Caco-2 (cell line): ENCODE data around the gene ABHD5. TPM values are rescaled to one million over a fixed set of nuclear protein-coding genes. Genes with fewer than 3 reads are reported as not detected.
"Not testable (repeated sequence)": the region's sequence is repeated elsewhere in the genome, so short reads cannot be mapped to it uniquely, and the experiment has no call there.

Experiments
- BruUV-seq: library from RNA; stranded (reverse); fragments of 400-500 nt; replicated peaks from 2 replicates; lab custom pipeline; 2021; lab: Mats Ljungman, UMichigan
- CTCF ChIA-PET: fragments of 300-600 bp; sonication (Branson Sonifier 250); formaldehyde crosslinking; loops from one replicate; lab custom pipeline; 2022; ENCODE audit warnings: antibody characterized with exemption; lab: Charles Lee
- POLR2A ChIA-PET: fragments of 300-600 bp; sonication (Branson Sonifier 250); formaldehyde crosslinking; loops from one replicate; lab custom pipeline; 2022; ENCODE audit warnings: antibody characterized with exemption; lab: Charles Lee
- DNase-seq, 2 experiments: peaks; one replicate each; pipeline versions ENCODE4 v3.0.0 to v3.0.0-alpha.2; 2020 to 2022
- H3K27me3 ChIP-seq: replicated peaks from 2 replicates; pipeline ENCODE4 v1.6.0; 2011; ENCODE audit warnings: low read length; ENCODE audit not compliant: control insufficient read depth, insufficient read depth
- H3K36me3 ChIP-seq: 2 replicates; pipeline ENCODE4 v1.5.1; 2011; ENCODE audit warnings: low read length; ENCODE audit not compliant: control insufficient read depth, insufficient read depth
- H3K4me1 ChIP-seq: fragments of 250-450 bp; sonication (Bioruptor Pico); 2 replicates; pipeline ENCODE4 v1.5.1; 2020; ENCODE audit warnings: mild to moderate bottlenecking
- H3K4me3 ChIP-seq: 2 replicates; pipeline ENCODE4 v1.5.1; 2011; ENCODE audit warnings: low read depth, mild to moderate bottlenecking, control low read depth, low read length
- H3K9me3 ChIP-seq: fragments of 250-450 bp; sonication (Bioruptor Pico); 2 replicates; pipeline ENCODE4 v1.5.1; 2020; ENCODE audit warnings: mild to moderate bottlenecking, moderate library complexity
- H3K27ac Mint-ChIP-seq: one replicate; pipeline ENCODE4 v1.8.0; 2022; ENCODE audit warnings: mixed read lengths; ENCODE audit not compliant: unreplicated experiment
- H3K27me3 Mint-ChIP-seq: one replicate; pipeline ENCODE4 v1.8.0; 2022; ENCODE audit warnings: mixed read lengths; ENCODE audit not compliant: insufficient read depth, unreplicated experiment
- H3K36me3 Mint-ChIP-seq: one replicate; pipeline ENCODE4 v1.8.0; 2022; ENCODE audit warnings: mild to moderate bottlenecking, mixed read lengths; ENCODE audit not compliant: insufficient read depth, unreplicated experiment
- H3K4me1 Mint-ChIP-seq: one replicate; pipeline ENCODE4 v1.8.0; 2022; ENCODE audit warnings: low read depth, mixed read lengths; ENCODE audit not compliant: unreplicated experiment
- H3K4me3 Mint-ChIP-seq: one replicate; pipeline ENCODE4 v1.8.0; 2022; ENCODE audit warnings: mild to moderate bottlenecking, moderate library complexity, mixed read lengths; ENCODE audit not compliant: unreplicated experiment
- H3K9me3 Mint-ChIP-seq: one replicate; pipeline ENCODE4 v1.8.0; 2022; ENCODE audit warnings: mixed read lengths; ENCODE audit not compliant: unreplicated experiment
- intact Hi-C: fragments of 100-400 bp; cut with micrococcal nuclease; formaldehyde crosslinking; loops from one replicate; pipeline ENCODE4 v1.10.0; 2022; ENCODE audit not compliant: unreplicated experiment
- total RNA-seq: library from RNA; stranded (reverse); gene quantifications from 2 replicates; pipeline ENCODE4 v1.2.3, GENCODE V29; 2022
- TF ChIP-seq, protein P1 (sequence below), 2 experiments: fragments of 200-600 bp in 1 of 2; IDR thresholded peaks; 1 replicate in 1 of 2; 2 replicates in 1 of 2; pipeline versions ENCODE4 v1.5.1 to v1.8.0; 2011 to 2022; ENCODE audit warnings: antibody characterized with exemption in 1 of 2, control low read depth in 1 of 2, inconsistent platforms in 1 of 2, low read depth in 1 of 2, low read length in 1 of 2, mild to moderate bottlenecking in 1 of 2, moderate library complexity in 1 of 2; ENCODE audit not compliant: insufficient read depth in 1 of 2, severe bottlenecking in 1 of 2, unreplicated experiment in 1 of 2

Gene ABHD5
- total RNA-seq, 1 experiment from 2014 or later = 12.3 TPM

DNA sequence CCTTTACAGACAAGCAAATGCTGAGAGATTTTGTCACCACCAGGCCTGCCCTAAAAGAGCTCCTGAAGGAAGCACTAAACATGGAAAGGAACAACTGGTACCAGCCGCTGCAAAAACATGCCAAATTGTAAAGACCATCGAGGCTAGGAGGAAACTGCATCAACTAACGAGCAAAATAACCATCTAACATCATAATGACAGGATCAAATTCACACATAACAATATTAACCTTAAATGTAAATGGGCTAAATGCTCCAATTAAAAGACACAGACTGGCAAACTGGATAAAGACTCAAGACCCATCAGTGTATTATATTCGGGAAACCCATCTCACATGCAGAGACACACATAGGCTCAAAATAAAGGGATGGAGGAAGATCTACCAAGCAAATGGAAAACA is 9.9 kb upstream of the ABHD5 start:
- H3K9me3 ChIP-seq, H3K36me3 ChIP-seq, H3K4me3 Mint-ChIP-seq, H3K27ac Mint-ChIP-seq, H3K4me3 ChIP-seq, DNase-seq, H3K4me1 Mint-ChIP-seq, H3K27me3 ChIP-seq, BruUV-seq, H3K27me3 Mint-ChIP-seq, H3K4me1 ChIP-seq, POLR2A ChIA-PET, CTCF ChIA-PET, intact Hi-C loops, H3K9me3 Mint-ChIP-seq, H3K36me3 Mint-ChIP-seq: not testable (repeated sequence)

DNA sequence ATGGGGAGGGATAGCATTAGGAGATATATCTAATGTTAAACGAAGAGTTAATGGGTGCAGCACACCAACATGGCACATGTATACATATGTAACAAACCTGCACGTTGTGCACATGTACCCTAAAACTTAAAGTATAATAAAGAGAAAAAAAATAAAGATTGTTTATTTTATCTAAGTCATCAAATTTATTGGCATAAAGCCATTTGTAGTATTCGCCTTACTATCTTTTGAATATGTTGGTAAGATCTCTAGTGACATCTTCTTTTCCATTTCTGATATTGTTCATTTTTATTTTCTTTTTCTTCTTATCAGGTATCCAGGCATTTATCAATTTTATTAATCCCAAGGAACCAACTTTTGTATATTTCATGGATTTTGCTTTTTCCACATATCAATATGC is 5.8 kb upstream of the ABHD5 start:
- Mint-ChIP-seq H3K4me3 (no peak overlapping the region), H3K27ac (no peak overlapping the region), H3K36me3 (no peaks in the 10 kb centered on the region), H3K4me1 (no peaks in the 10 kb centered on the region), H3K27me3 (no peaks in the 10 kb centered on the region), H3K9me3 (no peaks in the 10 kb centered on the region)
- CTCF ChIA-PET = no interaction called here
- intact Hi-C loops = no loop called here
- Histone ChIP-seq H3K4me1 (0 out of 2 replicates have a peak, but pooled peaks cover 8% of the 10 kb centered on the region), H3K36me3 (no peaks in the 10 kb centered on the region), H3K4me3 (no peak overlapping the region), H3K9me3 (no peaks in the 10 kb centered on the region), H3K27me3 (no peaks in the 10 kb centered on the region)
- DNase-seq = no peak
- POLR2A ChIA-PET = no interaction called here
- TF ChIP-seq, protein P1, sequence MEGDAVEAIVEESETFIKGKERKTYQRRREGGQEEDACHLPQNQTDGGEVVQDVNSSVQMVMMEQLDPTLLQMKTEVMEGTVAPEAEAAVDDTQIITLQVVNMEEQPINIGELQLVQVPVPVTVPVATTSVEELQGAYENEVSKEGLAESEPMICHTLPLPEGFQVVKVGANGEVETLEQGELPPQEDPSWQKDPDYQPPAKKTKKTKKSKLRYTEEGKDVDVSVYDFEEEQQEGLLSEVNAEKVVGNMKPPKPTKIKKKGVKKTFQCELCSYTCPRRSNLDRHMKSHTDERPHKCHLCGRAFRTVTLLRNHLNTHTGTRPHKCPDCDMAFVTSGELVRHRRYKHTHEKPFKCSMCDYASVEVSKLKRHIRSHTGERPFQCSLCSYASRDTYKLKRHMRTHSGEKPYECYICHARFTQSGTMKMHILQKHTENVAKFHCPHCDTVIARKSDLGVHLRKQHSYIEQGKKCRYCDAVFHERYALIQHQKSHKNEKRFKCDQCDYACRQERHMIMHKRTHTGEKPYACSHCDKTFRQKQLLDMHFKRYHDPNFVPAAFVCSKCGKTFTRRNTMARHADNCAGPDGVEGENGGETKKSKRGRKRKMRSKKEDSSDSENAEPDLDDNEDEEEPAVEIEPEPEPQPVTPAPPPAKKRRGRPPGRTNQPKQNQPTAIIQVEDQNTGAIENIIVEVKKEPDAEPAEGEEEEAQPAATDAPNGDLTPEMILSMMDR (IDR thresholded peaks at IDR 0.05; ENCODE audit: insufficient read depth in 1 of 2, low read depth in 1 of 2, low read length in 1 of 2, severe bottlenecking in 1 of 2, unreplicated experiment in 1 of 2) = no peak
- BruUV-seq = no TSS peak

DNA sequence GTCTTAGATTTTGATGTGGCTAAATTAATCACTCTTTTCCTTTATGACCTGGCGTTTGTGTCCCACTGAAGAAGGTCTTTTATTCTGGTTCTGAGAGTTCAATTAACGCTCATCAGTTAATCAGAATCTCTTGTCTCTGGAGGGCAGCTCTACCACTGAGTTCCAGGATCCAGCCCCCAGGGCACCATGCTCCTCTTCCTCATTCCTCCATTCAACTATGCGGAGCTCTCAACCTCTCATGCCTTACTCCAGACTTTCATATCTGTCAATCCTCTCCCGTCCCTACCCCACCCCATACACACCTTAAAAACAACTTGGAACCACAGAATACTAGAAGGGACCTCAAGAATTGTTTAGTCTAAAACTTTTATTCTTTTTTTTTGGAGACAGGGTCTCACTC is 4.8 kb upstream of the ABHD5 start:
- ChIA-PET CTCF (no interaction called here), POLR2A (no interaction called here)
- H3K27ac Mint-ChIP-seq = no peak overlapping the region
- DNase-seq = no peak
- H3K4me3 ChIP-seq = no peak overlapping the region
- TF ChIP-seq, protein P1 (IDR thresholded peaks at IDR 0.05; ENCODE audit: insufficient read depth in 1 of 2, low read depth in 1 of 2, low read length in 1 of 2, severe bottlenecking in 1 of 2, unreplicated experiment in 1 of 2) = no peak
- BruUV-seq = no TSS peak
- no peaks in the 10 kb centered on the region for H3K27me3 ChIP-seq
- H3K9me3 ChIP-seq = no peaks in the 10 kb centered on the region
- H3K4me1 ChIP-seq = 0 out of 2 replicates have a peak, but pooled peaks cover 8% of the 10 kb centered on the region
- intact Hi-C loops = no loop called here
- H3K36me3 ChIP-seq = no peaks in the 10 kb centered on the region
- H3K36me3 Mint-ChIP-seq = peaks cover 6% of the 10 kb centered on the region
- H3K27me3 Mint-ChIP-seq = no peaks in the 10 kb centered on the region
- no peaks in the 10 kb centered on the region for H3K4me1 Mint-ChIP-seq
- no peak overlapping the region for H3K4me3 Mint-ChIP-seq
- no peaks in the 10 kb centered on the region for H3K9me3 Mint-ChIP-seq

DNA sequence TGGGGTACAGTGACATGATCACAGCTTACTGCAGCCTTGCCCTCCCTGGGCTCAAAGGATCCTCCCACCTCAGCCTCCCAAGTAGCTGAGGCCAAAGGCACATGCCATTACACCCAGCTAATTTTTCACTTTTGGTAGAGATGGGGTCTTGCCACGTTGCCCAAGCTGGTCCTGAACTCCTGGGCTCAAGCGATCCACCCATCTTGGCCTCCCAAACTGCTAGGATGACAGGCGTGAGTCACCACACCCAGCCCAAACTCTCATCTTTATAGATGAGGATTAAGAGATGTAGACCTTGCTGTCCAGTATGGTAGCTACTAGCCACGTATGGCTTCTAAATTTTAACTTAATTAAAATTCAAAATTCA is 4.4 kb upstream of the ABHD5 start:
- H3K36me3 Mint-ChIP-seq = peaks cover 8% of the 10 kb centered on the region
- TF ChIP-seq, protein P1 (IDR thresholded peaks at IDR 0.05; ENCODE audit: insufficient read depth in 1 of 2, low read depth in 1 of 2, low read length in 1 of 2, severe bottlenecking in 1 of 2, unreplicated experiment in 1 of 2) = no peak
- CTCF ChIA-PET = no interaction called here
- H3K4me3 Mint-ChIP-seq = no peak overlapping the region
- Histone ChIP-seq H3K4me3 (no peak overlapping the region), H3K27me3 (no peaks in the 10 kb centered on the region), H3K9me3 (no peaks in the 10 kb centered on the region), H3K36me3 (no peaks in the 10 kb centered on the region), H3K4me1 (0 out of 2 replicates have a peak, but pooled peaks cover 8% of the 10 kb centered on the region)
- POLR2A ChIA-PET = no interaction called here
- no TSS peak for BruUV-seq
- DNase-seq = no peak
- H3K4me1 Mint-ChIP-seq = no peaks in the 10 kb centered on the region
- no peaks in the 10 kb centered on the region for H3K9me3 Mint-ChIP-seq
- no peak overlapping the region for H3K27ac Mint-ChIP-seq
- intact Hi-C loops = no loop called here
- H3K27me3 Mint-ChIP-seq = no peaks in the 10 kb centered on the region
